ENCODE data around the gene FCF1.

DNA sequence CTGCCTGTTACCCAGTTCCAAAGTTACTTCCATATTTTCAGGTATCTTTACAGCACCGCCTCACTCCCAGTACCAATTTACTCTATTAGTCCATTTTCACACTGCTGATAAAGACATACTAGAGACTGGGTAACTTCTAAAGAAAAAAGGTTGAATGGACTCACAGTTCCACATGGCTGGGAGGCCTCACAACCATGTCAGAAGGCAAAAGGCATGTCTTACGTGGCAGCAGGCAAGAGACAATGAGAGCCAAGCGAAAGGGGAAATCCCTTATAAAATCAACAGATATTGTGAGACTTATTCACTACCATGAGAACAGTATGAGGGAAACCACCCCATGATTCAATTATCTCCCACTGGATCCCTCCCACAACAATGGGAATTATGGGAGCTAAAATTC is 9.9 kb upstream of the FCF1 start:
- TF ChIP-seq, protein P1, sequence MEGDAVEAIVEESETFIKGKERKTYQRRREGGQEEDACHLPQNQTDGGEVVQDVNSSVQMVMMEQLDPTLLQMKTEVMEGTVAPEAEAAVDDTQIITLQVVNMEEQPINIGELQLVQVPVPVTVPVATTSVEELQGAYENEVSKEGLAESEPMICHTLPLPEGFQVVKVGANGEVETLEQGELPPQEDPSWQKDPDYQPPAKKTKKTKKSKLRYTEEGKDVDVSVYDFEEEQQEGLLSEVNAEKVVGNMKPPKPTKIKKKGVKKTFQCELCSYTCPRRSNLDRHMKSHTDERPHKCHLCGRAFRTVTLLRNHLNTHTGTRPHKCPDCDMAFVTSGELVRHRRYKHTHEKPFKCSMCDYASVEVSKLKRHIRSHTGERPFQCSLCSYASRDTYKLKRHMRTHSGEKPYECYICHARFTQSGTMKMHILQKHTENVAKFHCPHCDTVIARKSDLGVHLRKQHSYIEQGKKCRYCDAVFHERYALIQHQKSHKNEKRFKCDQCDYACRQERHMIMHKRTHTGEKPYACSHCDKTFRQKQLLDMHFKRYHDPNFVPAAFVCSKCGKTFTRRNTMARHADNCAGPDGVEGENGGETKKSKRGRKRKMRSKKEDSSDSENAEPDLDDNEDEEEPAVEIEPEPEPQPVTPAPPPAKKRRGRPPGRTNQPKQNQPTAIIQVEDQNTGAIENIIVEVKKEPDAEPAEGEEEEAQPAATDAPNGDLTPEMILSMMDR (IDR thresholded peaks at IDR 0.05; ENCODE audit: poor library complexity, severe bottlenecking): no peak
- TF ChIP-seq EZH2 (IDR thresholded peaks at IDR 0.05; ENCODE audit: borderline replicate concordance, insufficient read depth, low read length, poor library complexity, severe bottlenecking) (no peak), SMC3 (conservative IDR thresholded peaks at IDR 0.05; ENCODE audit: poor library complexity) (no peak), RAD21 (conservative IDR thresholded peaks at IDR 0.05) (no peak), EP300 (conservative IDR thresholded peaks at IDR 0.05; ENCODE audit: poor library complexity, severe bottlenecking) (no peak), MXI1 (conservative IDR thresholded peaks at IDR 0.05; ENCODE audit: poor library complexity, severe bottlenecking) (no peak), POLR2AphosphoS5 (IDR thresholded peaks at IDR 0.05) (no peak), TAF1 (IDR thresholded peaks at IDR 0.05; ENCODE audit: low read depth) (no peak)

Measured in neural cell (in vitro differentiated cells).